ENCODE measurements around the gene EIF4A3. TPM values are rescaled to one million over a fixed set of nuclear protein-coding genes. Genes with fewer than 3 reads are reported as not detected.
A peak's percentile ranks its signal among the peaks of the same experiment; 100 is the strongest.

Gene EIF4A3
- polyA plus RNA-seq, 2 of the 4 experiments (the other 2 are of a cell fraction) = 181 to 189 TPM

GRCh38 chr17:80133626-80133970, 13.3 kb downstream of the EIF4A3 start:
- Histone ChIP-seq H3K9me3 (no peaks in the 10 kb centered on the region), H3K4me2 (no peak overlapping the region), H3K4me3 (no peak overlapping the region), H3K27ac (no peak overlapping the region), H3K4me1 (no peaks in the 10 kb centered on the region)
- ATAC-seq = peak in 1 of 2 experiments; percentile 13; a peak in 3 of 6 replicates
- WGBS (ENCODE audit: missing lambda C conversion rate) = 100% methylated on average over 3 of the region's 6 CpGs
- POLR2A ChIA-PET = interaction anchor here (0.6 kb wide), 1 partner anchor 70 kb away, joined by 3 read pairs; no protein-coding TSS in a partner anchor
- no peak for DNase-seq (ENCODE audit: low read depth in 1 of 2, low spot score in 1 of 2)
- CTCF ChIA-PET = interaction anchor here (1.2 to 2.6 kb wide), 4 partner anchors 9 to 51 kb away, joined by 4 to 10 read pairs (median 7); partner anchors contain the start of gene GAA
- TF ChIP-seq POLR2AphosphoS2 (conservative IDR thresholded peaks at IDR 0.05; ENCODE audit: low read length) = 0 out of 2 replicates have a peak, but pooled peaks have one; percentile 32
- no peak for TF ChIP-seq BCL3 (IDR thresholded peaks at IDR 0.05)
- no peak for TF ChIP-seq CHD2 (IDR thresholded peaks at IDR 0.05; ENCODE audit: low read length, partially characterized antibody)
- FAIRE-seq = no peak

- H3K4me1 ChIP-seq = no peaks in the 10 kb centered on the region
- no peak for TF ChIP-seq MAX (IDR thresholded peaks at IDR 0.05)
- TF ChIP-seq HOXA7 (CRISPR knock-in tag; IDR thresholded peaks at IDR 0.05) = peak; percentile 58; the same call in 1 of the 2 replicates
- H3K4me3 ChIP-seq = no peak overlapping the region
- POLR2A ChIA-PET = no interaction called here
- ATAC-seq (peak; percentile 41 to 47; a peak in 4 of 6 replicates), FAIRE-seq (no peak), DNase-seq (ENCODE audit: low read depth in 1 of 2, low spot score in 1 of 2) (no peak)
- no peak overlapping the region for H3K4me2 ChIP-seq
- CTCF ChIA-PET = interaction anchor here (1.2 to 2.6 kb wide), 4 partner anchors 9 to 51 kb away, joined by 4 to 10 read pairs (median 7); partner anchors contain the start of gene GAA
- no peaks in the 10 kb centered on the region for H3K9me3 ChIP-seq
- no peak overlapping the region for H3K27ac ChIP-seq
- WGBS (ENCODE audit: missing lambda C conversion rate) = 83% methylated on average over 5 of the region's 5 CpGs
Observed at GRCh38 chr17:80132906-80133625, 13.9 kb downstream of the EIF4A3 start.

GRCh38 chr17:80130992-80131391, 15.9 kb downstream of the EIF4A3 start:
- Histone ChIP-seq H3K27ac (no peak overlapping the region), H3K4me1 (no peaks in the 10 kb centered on the region), H3K9me3 (no peaks in the 10 kb centered on the region), H3K4me2 (no peak overlapping the region), H3K4me3 (no peak overlapping the region)
- DNase-seq (ENCODE audit: low read depth in 1 of 2, low spot score in 1 of 2) (no peak), FAIRE-seq (no peak), ATAC-seq (no peak)
- POLR2A ChIA-PET = no interaction called here
- TF ChIP-seq NFE2L2 (conservative IDR thresholded peaks at IDR 0.05; ENCODE audit: low read length) (no peak), CTCF (IDR thresholded peaks at IDR 0.05) (no peak), HDAC2 (IDR thresholded peaks at IDR 0.05) (no peak), RCOR1 (IDR thresholded peaks at IDR 0.05; ENCODE audit: low read depth, low read length) (no peak), BCL3 (IDR thresholded peaks at IDR 0.05) (no peak), ZFP36 (IDR thresholded peaks at IDR 0.05; ENCODE audit: borderline replicate concordance, partially characterized antibody) (no peak), EHMT2 (IDR thresholded peaks at IDR 0.05; ENCODE audit: low read depth) (no peak), ZNF302 (CRISPR knock-in tag; IDR thresholded peaks at IDR 0.05) (no peak), RARB (CRISPR knock-in tag; IDR thresholded peaks at IDR 0.05) (no peak), JUN (IDR thresholded peaks at IDR 0.05) (no peak), HOXB5 (CRISPR knock-in tag; IDR thresholded peaks at IDR 0.05) (no peak), POLR2A (IDR thresholded peaks at IDR 0.05; ENCODE audit: low read length) (no peak), CHD4 (IDR thresholded peaks at IDR 0.05; ENCODE audit: borderline replicate concordance) (no peak), PBX3 (IDR thresholded peaks at IDR 0.05) (no peak), NPAS2 (CRISPR knock-in tag; IDR thresholded peaks at IDR 0.05; ENCODE audit: borderline replicate concordance) (no peak), SREBF2 (IDR thresholded peaks at IDR 0.05) (no peak), ZSCAN20 (CRISPR knock-in tag; IDR thresholded peaks at IDR 0.05) (no peak)
- WGBS (ENCODE audit: missing lambda C conversion rate) = 85% methylated on average over 3 of the region's 3 CpGs
- CTCF ChIA-PET = interaction anchor here (0.8 to 1.7 kb wide), 2 partner anchors 13 to 30 kb away, joined by 3 to 6 read pairs; partner anchors contain the start of gene GAA
